Activated naive CD4-positive, alpha-beta T cell treated with anti-CD3 and anti-CD28 coated beads, Interleukin-2, amount 50 U/mL, for 72 hours (primary cell): ENCODE measurements around the gene ARPC5L. TPM values are rescaled to one million over a fixed set of nuclear protein-coding genes. Genes with fewer than 3 reads are reported as not detected.
"Not testable (repeated sequence)": the region's sequence is repeated elsewhere in the genome, so short reads cannot be mapped to it uniquely, and the experiment has no call there.

ENCODE experiments used
- ATAC-seq, 2 donors: fragments of 150-1000 bp; cut with Tn5 transposase; 2 replicates each; pipeline ENCODE4 v1.10.0; 2021; ENCODE audit warnings: mild to moderate bottlenecking in 2 of 2, moderate library complexity in 2 of 2
- DNase-seq, 2 donors: peaks; one replicate each; pipeline ENCODE4 v3.0.0; 2021 to 2022; ENCODE audit warnings: low spot score in 2 of 2
- H3K27ac Mint-ChIP-seq, 2 donors: one replicate each; pipeline ENCODE4 v1.8.0; 2022; ENCODE audit warnings: mild to moderate bottlenecking in 2 of 2, mixed read lengths in 2 of 2
- H3K36me3 Mint-ChIP-seq, 2 donors: one replicate each; pipeline ENCODE4 v1.8.0; 2022; ENCODE audit warnings: mixed read lengths in 2 of 2
- H3K9me3 Mint-ChIP-seq, 2 donors: one replicate each; pipeline ENCODE4 v1.8.0; 2022; ENCODE audit warnings: mixed read lengths in 2 of 2
- total RNA-seq, 2 donors: library from RNA; stranded (reverse); gene quantifications; one replicate each; pipeline ENCODE4 v1.2.3, GENCODE V29; 2022

Gene ARPC5L
- total RNA-seq, 2 donors from 2014 or later: 86.2 to 86.5 TPM

- not testable (repeated sequence) for H3K9me3 Mint-ChIP-seq, ATAC-seq, H3K27ac Mint-ChIP-seq, DNase-seq, H3K36me3 Mint-ChIP-seq
Observed at GRCh38 chr9:124838132-124838531, 23.8 kb upstream of the ARPC5L start.

- ATAC-seq, H3K36me3 Mint-ChIP-seq, H3K27ac Mint-ChIP-seq, DNase-seq, H3K9me3 Mint-ChIP-seq: not testable (repeated sequence)
Observed at GRCh38 chr9:124838567-124839275, 23.2 kb upstream of the ARPC5L start.

GRCh38 chr9:124839612-124840299 is 22.2 kb upstream of the ARPC5L start:
- ATAC-seq (peak in 1 of 2 donors; percentile 37), DNase-seq (no peak)
- H3K36me3 Mint-ChIP-seq: no peaks in the 10 kb centered on the region
- no peaks in the 10 kb centered on the region for H3K9me3 Mint-ChIP-seq
- H3K27ac Mint-ChIP-seq: no peak overlapping the region

GRCh38 chr9:124840300-124840833 is 21.6 kb upstream of the ARPC5L start:
- Mint-ChIP-seq H3K27ac (no peak overlapping the region), H3K36me3 (no peaks in the 10 kb centered on the region)
- no peak for DNase-seq

GRCh38 chr9:124841075-124841821 is 20.7 kb upstream of the ARPC5L start:
- no peak for DNase-seq
- no peaks in the 10 kb centered on the region for H3K36me3 Mint-ChIP-seq

More at GRCh38 chr9:124840300-124840833, 21.6 kb upstream of the ARPC5L start:
- no peak for ATAC-seq
- H3K9me3 Mint-ChIP-seq: no peaks in the 10 kb centered on the region

GRCh38 chr9:124843456-124844034 is 18.4 kb upstream of the ARPC5L start:
- ATAC-seq (no peak), DNase-seq (no peak)
- Mint-ChIP-seq H3K36me3 (no peaks in the 10 kb centered on the region), H3K27ac (no peak overlapping the region), H3K9me3 (no peaks in the 10 kb centered on the region)

More at GRCh38 chr9:124841075-124841821, 20.7 kb upstream of the ARPC5L start:
- H3K27ac Mint-ChIP-seq: no peak overlapping the region
- no peaks in the 10 kb centered on the region for H3K9me3 Mint-ChIP-seq
- ATAC-seq: no peak

- DNase-seq (no peak), ATAC-seq (no peak)
- no peak overlapping the region for H3K27ac Mint-ChIP-seq
- H3K9me3 Mint-ChIP-seq: no peaks in the 10 kb centered on the region
- H3K36me3 Mint-ChIP-seq: no peaks in the 10 kb centered on the region
Observed at GRCh38 chr9:124844291-124844690, 17.6 kb upstream of the ARPC5L start.

GRCh38 chr9:124846467-124846866 is 15.5 kb upstream of the ARPC5L start:
- not testable (repeated sequence) for H3K9me3 Mint-ChIP-seq

GRCh38 chr9:124846969-124847368 is 15.0 kb upstream of the ARPC5L start:
- Mint-ChIP-seq H3K27ac (no peak overlapping the region), H3K36me3 (no peaks in the 10 kb centered on the region), H3K9me3 (no peaks in the 10 kb centered on the region)
- DNase-seq: no peak
- no peak for ATAC-seq

More at GRCh38 chr9:124846467-124846866, 15.5 kb upstream of the ARPC5L start:
- not testable (repeated sequence) for H3K27ac Mint-ChIP-seq, ATAC-seq, H3K36me3 Mint-ChIP-seq, DNase-seq

- Mint-ChIP-seq H3K36me3 (no peaks in the 10 kb centered on the region), H3K9me3 (no peaks in the 10 kb centered on the region), H3K27ac (no peak overlapping the region)
- ATAC-seq: no peak
- no peak for DNase-seq
Observed at GRCh38 chr9:124849801-124850200, 12.1 kb upstream of the ARPC5L start.

GRCh38 chr9:124852121-124852828 is 9.7 kb upstream of the ARPC5L start:
- Mint-ChIP-seq H3K27ac (peak overlapping the region in 1 of 2 donors; percentile 70), H3K36me3 (peaks cover 0 to 2% of the 10 kb centered on the region in 2 donors), H3K9me3 (no peaks in the 10 kb centered on the region)
- ATAC-seq (no peak), DNase-seq (no peak)

- ATAC-seq (peak; percentile 82 to 89), DNase-seq (peak; percentile 85 to 89)
- peaks cover 0 to 9% of the 10 kb centered on the region in 2 donors for H3K36me3 Mint-ChIP-seq
- H3K9me3 Mint-ChIP-seq: no peaks in the 10 kb centered on the region
- peak within 1 kb of the TSS in 1 of 2 donors; percentile 70 for H3K27ac Mint-ChIP-seq
Observed at GRCh38 chr9:124852829-124853531, 8.9 kb upstream of the ARPC5L start, which contains the start of gene WDR38. Gene WDR38 (plus strand): TSS chr9:124853460. CDS start chr9:124853532, 72 bp downstream.

- peaks cover 4 to 9% of the 10 kb centered on the region in 2 donors for H3K36me3 Mint-ChIP-seq
- no peak for DNase-seq
- no peaks in the 10 kb centered on the region for H3K9me3 Mint-ChIP-seq
- peak in 1 of 2 donors; percentile 6 for ATAC-seq
- H3K27ac Mint-ChIP-seq: peak overlapping the region in 1 of 2 donors; percentile 21
Observed at GRCh38 chr9:124853605-124854143, 8.3 kb upstream of the ARPC5L start.

- Mint-ChIP-seq H3K9me3 (no peaks in the 10 kb centered on the region), H3K36me3 (peaks cover 7 to 10% of the 10 kb centered on the region in 2 donors), H3K27ac (peak overlapping the region in 1 of 2 donors; percentile 21)
- no peak for DNase-seq
- ATAC-seq: no peak
Observed at GRCh38 chr9:124854161-124854560, 7.8 kb upstream of the ARPC5L start.

GRCh38 chr9:124854822-124855221 is 7.1 kb upstream of the ARPC5L start:
- DNase-seq (no peak), ATAC-seq (no peak)
- peaks cover 14 to 16% of the 10 kb centered on the region in 2 donors for H3K36me3 Mint-ChIP-seq
- no peaks in the 10 kb centered on the region for H3K9me3 Mint-ChIP-seq
- H3K27ac Mint-ChIP-seq: peak overlapping the region in 1 of 2 donors; percentile 75
